ENCODE results near the gene IL27RA. TPM values are rescaled to one million over a fixed set of nuclear protein-coding genes. Genes with fewer than 3 reads are reported as not detected.

Gene IL27RA
- total and polyA plus RNA-seq, 2 of the 4 experiments (the other 2 are of a cell fraction): 2.9 to 5.1 TPM

DNA sequence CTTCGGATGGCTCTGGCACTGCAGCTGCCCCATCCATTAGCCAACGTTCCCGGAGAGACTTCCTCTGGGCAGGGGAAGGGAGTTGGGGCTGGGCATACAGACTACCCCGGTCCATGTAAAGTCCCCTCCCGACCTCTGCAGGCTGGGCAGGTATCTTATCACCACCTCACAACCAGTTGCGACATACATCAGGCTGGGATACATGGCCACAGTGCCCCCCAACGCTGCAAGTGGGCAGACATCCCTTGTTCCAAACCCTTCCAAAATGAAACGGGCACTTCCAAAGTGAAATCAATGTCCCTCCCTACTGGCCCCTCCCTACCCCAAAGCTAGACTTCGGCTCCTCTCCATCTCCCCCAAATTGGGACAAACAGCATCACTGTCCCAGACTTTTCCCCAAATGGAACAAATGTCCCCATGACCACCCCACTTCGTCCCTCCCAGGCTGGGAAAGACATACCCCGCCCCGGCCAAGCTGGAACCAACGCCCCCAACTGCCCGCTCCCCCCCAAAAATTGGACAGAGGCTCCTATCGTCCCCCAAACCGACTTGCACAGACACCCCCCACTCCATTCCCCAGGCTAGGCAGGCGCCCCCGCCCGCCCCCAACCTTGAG, 25.3 kb downstream of the IL27RA start:
- no peak overlapping the region for H2BK5ac ChIP-seq (ENCODE audit: low read depth, low read length, poor library complexity, severe bottlenecking)
- no peak overlapping the region for H3K27ac ChIP-seq (ENCODE audit: insufficient read depth, low read length)
- peak overlapping the region; percentile 41 for H3K4me3 ChIP-seq (ENCODE audit: insufficient read depth, low read depth, low read length)
- TF ChIP-seq RCOR1 (IDR thresholded peaks at IDR 0.05; ENCODE audit: insufficient replicate concordance, low read length) (no peak), CEBPB (IDR thresholded peaks at IDR 0.05; ENCODE audit: low read depth, low read length) (peak; percentile 61; the same call in 1 of the 2 replicates)
- no peak overlapping the region for H3K18ac ChIP-seq (ENCODE audit: low read depth, low read length)
- H3K27me3 ChIP-seq (ENCODE audit: control insufficient read depth, insufficient read depth, low read length): peaks cover 36% of the 10 kb centered on the region
- DNase-seq (no peak), ATAC-seq (ENCODE audit: low read depth) (no peak)
- peaks cover 2% of the 10 kb centered on the region; the same call in 1 of the 2 replicates for H3K9me3 ChIP-seq (ENCODE audit: control insufficient read depth, insufficient read depth, low read length)
- H2BK120ac ChIP-seq (ENCODE audit: low read depth, low read length): no peak overlapping the region
- BruUV-seq (replicated peaks): no TSS peak
- no peak overlapping the region; the same call in 1 of the 2 replicates for H3K4me2 ChIP-seq (ENCODE audit: low read depth, low read length)
- intact Hi-C loops (cut with micrococcal nuclease) (no loop called here), in situ Hi-C loops (cut with MboI; ENCODE audit: low sequenced_read_pairs) (no loop called here), dilution Hi-C loops (cut with HindIII; ENCODE audit: low sequenced_read_pairs, unreplicated experiment) (no loop called here)
- H4K8ac ChIP-seq (ENCODE audit: low read depth in 2 of 2, low read length in 2 of 2): no peak overlapping the region
- no peak overlapping the region for H3K9ac ChIP-seq (ENCODE audit: low read depth, low read length)
- peak overlapping the region; percentile 87 for H2AFZ ChIP-seq (replicated peaks; ENCODE audit: low read length, poor library complexity)
- H3K23ac ChIP-seq (ENCODE audit: low read depth, low read length): no peak overlapping the region
- no peak overlapping the region for H3K4ac ChIP-seq (ENCODE audit: low read depth, low read length)
- H3K56ac ChIP-seq (ENCODE audit: extremely low read depth, insufficient read depth, low read length): no peak overlapping the region
- H2AK9ac ChIP-seq (replicated peaks; ENCODE audit: low read depth, low read length, poor library complexity): no peak overlapping the region
- no peak overlapping the region for H3K14ac ChIP-seq (replicated peaks; ENCODE audit: low read depth, low read length)
- no peak overlapping the region for H4K91ac ChIP-seq (ENCODE audit: insufficient read depth, low read depth, low read length)
- no peaks in the 10 kb centered on the region for H4K20me1 ChIP-seq (ENCODE audit: insufficient read depth, low read length)
- peaks cover 1% of the 10 kb centered on the region; the same call in 1 of the 2 replicates for H3K4me1 ChIP-seq (ENCODE audit: control insufficient read depth, insufficient read depth, low read length)
- WGBS, 2 experiments (ENCODE audit: extremely low coverage in 2 of 2, insufficient read length in 1 of 2): 52% methylated on average over 2 of the region's 19 CpGs; no CpG with 5 or more reads in 1 of the 2 experiments
- H2BK15ac ChIP-seq (ENCODE audit: low read depth, low read length): no peak overlapping the region
- no peak overlapping the region for H4K5ac ChIP-seq (ENCODE audit: low read depth, low read length)
- H3K36me3 ChIP-seq (ENCODE audit: control insufficient read depth, insufficient read depth, low read length): no peaks in the 10 kb centered on the region
- H2BK20ac ChIP-seq (ENCODE audit: low read depth, low read length): no peak overlapping the region
- no peaks in the 10 kb centered on the region for H3K9me1 ChIP-seq (ENCODE audit: insufficient read depth, low read length)
- H2AK5ac ChIP-seq (ENCODE audit: low read depth, low read length): no peak overlapping the region
- no peaks in the 10 kb centered on the region for H3K79me1 ChIP-seq (ENCODE audit: low read depth in 1 of 2, low read length in 2 of 2)
- ChIA-PET POLR2A (ENCODE audit: unreplicated experiment) (no interaction called here), CTCF (interaction anchor here (1.1 kb wide), 1 partner anchor 14 kb away, joined by 6 read pairs; no protein-coding TSS in a partner anchor)

Measured in IMR-90 (cell line).